ENCODE results near the gene ZNF362.

ZNF362 gene

DNA sequence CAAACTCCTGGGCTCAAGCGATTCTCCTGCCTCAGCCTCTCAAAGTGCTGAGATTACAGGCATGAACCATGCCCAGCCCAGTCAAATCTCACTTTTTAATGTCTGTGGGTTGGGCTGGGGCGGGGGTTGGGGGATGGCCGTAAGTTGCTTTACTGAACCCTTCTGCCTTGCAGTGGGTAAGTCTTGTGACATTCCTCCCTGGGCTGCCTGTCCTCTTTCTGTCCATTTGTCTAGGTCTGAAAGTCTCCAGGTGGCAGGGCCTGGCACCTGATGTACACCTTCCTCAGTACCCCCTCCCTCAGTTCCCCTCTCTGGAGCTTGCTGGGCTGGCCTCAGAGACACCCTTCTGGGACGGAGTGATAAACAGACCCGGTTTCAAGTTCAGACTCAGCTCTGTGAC, 13.3 kb downstream of the ZNF362 start:
- no peak overlapping the region for H3K9ac ChIP-seq (ENCODE audit: low read depth, low read length)
- H3K4me1 ChIP-seq (ENCODE audit: insufficient read depth, low read length), result no peaks in the 10 kb centered on the region
- H3K79me2 ChIP-seq (ENCODE audit: insufficient read depth, low read length), result peaks cover 86% of the 10 kb centered on the region
- H3K27ac ChIP-seq (ENCODE audit: low read length), result no peak overlapping the region
- ATAC-seq (ENCODE audit: insufficient read depth, low read depth) (no peak), DNase-seq (no peak)
- no peaks in the 10 kb centered on the region for H3K9me3 ChIP-seq (ENCODE audit: insufficient read depth, low read length, severe bottlenecking)
- no peaks in the 10 kb centered on the region for H3K27me3 ChIP-seq (ENCODE audit: insufficient read depth, low read length, poor library complexity)
- H3K36me3 ChIP-seq (ENCODE audit: insufficient read depth, low read length), result peaks cover 62% of the 10 kb centered on the region
- no peak for TF ChIP-seq EZH2 (IDR thresholded peaks at IDR 0.05; ENCODE audit: borderline replicate concordance, low read depth, low read length, severe bottlenecking)
- TF ChIP-seq, protein P1, sequence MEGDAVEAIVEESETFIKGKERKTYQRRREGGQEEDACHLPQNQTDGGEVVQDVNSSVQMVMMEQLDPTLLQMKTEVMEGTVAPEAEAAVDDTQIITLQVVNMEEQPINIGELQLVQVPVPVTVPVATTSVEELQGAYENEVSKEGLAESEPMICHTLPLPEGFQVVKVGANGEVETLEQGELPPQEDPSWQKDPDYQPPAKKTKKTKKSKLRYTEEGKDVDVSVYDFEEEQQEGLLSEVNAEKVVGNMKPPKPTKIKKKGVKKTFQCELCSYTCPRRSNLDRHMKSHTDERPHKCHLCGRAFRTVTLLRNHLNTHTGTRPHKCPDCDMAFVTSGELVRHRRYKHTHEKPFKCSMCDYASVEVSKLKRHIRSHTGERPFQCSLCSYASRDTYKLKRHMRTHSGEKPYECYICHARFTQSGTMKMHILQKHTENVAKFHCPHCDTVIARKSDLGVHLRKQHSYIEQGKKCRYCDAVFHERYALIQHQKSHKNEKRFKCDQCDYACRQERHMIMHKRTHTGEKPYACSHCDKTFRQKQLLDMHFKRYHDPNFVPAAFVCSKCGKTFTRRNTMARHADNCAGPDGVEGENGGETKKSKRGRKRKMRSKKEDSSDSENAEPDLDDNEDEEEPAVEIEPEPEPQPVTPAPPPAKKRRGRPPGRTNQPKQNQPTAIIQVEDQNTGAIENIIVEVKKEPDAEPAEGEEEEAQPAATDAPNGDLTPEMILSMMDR (IDR thresholded peaks at IDR 0.05; ENCODE audit: borderline replicate concordance, extremely low read depth, low read length, poor library complexity, severe bottlenecking), result no peak
- H4K20me1 ChIP-seq (ENCODE audit: insufficient read depth, low read length), result peaks cover 75% of the 10 kb centered on the region
- no peak overlapping the region for H3K4me3 ChIP-seq (ENCODE audit: low read depth in 1 of 2, low read length in 2 of 2)
- no peak overlapping the region for H2AFZ ChIP-seq (ENCODE audit: low read depth, low read length)
- H3K4me2 ChIP-seq (ENCODE audit: insufficient read depth, low read length), result no peak overlapping the region

DNA sequence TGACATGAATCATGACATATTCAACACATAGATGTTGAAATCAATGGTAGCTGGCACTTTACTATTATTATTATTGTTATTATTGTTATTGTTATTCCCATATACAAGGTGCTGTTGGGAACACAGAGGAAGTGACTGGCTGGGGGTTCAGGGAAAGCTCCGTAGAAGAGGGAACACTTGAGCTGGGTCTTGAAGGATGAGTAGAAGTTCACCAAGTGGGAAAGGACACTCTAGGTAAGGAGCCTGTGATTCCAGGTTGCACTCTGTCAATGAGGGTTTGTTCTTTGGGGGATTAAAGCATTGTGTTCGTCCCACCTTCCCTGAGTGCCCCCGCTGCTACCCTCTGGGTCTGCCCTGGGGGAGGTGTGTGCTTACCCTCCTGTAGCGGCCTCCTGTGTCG, 14.1 kb downstream of the ZNF362 start:
- H3K27me3 ChIP-seq (ENCODE audit: insufficient read depth, low read length, poor library complexity), result no peaks in the 10 kb centered on the region
- ATAC-seq (ENCODE audit: insufficient read depth, low read depth), result no peak

DNA sequence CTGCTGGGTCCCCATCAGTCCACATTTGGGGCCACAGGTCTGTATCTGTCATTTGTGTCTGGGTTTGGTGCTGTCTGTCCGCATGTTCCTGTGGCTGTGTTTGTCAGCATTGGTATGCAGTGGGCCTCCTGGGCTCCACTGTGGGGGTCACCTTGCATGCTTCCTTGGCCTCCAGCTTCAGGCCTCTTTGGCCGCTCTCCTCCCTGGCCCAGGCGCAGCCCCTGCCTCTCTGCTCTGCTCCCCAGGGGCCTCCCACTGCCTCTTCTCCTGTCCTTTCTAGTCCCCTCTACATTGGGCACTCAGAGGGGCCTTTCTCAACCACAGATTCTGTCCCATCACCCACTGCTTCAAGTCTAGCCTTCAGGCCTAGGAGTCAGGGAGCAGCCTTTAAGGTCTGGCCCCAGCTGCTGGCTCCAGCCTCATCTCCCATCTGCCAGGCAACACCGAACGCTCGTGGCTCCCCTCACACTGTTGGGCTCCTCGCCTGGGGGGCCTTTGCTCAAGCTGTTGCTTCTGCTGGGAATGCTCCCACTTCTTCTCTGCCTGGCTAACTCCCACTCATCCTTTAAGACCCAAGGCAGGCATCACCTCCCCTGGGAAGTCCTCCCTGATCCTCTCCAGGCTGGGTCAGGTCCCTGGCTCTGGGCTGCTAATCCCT, 14.6 kb downstream of the ZNF362 start:
- Histone ChIP-seq H3K36me3 (ENCODE audit: insufficient read depth, low read length) (peaks cover 70% of the 10 kb centered on the region), H3K27me3 (ENCODE audit: insufficient read depth, low read length, poor library complexity) (no peaks in the 10 kb centered on the region), H2AFZ (ENCODE audit: low read depth, low read length) (no peak overlapping the region), H3K27ac (ENCODE audit: low read length) (no peak overlapping the region), H3K9ac (ENCODE audit: low read depth, low read length) (no peak overlapping the region), H3K9me3 (ENCODE audit: insufficient read depth, low read length, severe bottlenecking) (no peaks in the 10 kb centered on the region), H3K79me2 (ENCODE audit: insufficient read depth, low read length) (peaks cover 78% of the 10 kb centered on the region), H3K4me3 (ENCODE audit: low read depth in 1 of 2, low read length in 2 of 2) (no peak overlapping the region), H3K4me2 (ENCODE audit: insufficient read depth, low read length) (no peak overlapping the region), H3K4me1 (ENCODE audit: insufficient read depth, low read length) (no peaks in the 10 kb centered on the region), H4K20me1 (ENCODE audit: insufficient read depth, low read length) (peaks cover 69% of the 10 kb centered on the region)
- no peak for TF ChIP-seq EZH2 (IDR thresholded peaks at IDR 0.05; ENCODE audit: borderline replicate concordance, low read depth, low read length, severe bottlenecking)
- TF ChIP-seq, protein P1 (IDR thresholded peaks at IDR 0.05; ENCODE audit: borderline replicate concordance, extremely low read depth, low read length, poor library complexity, severe bottlenecking), result no peak
- ATAC-seq (ENCODE audit: insufficient read depth, low read depth) (no peak), DNase-seq (no peak)

More for the DNA sequence above, 14.1 kb downstream of the ZNF362 start:
- peaks cover 67% of the 10 kb centered on the region for H3K36me3 ChIP-seq (ENCODE audit: insufficient read depth, low read length)
- DNase-seq, result no peak
- no peak overlapping the region for H3K4me2 ChIP-seq (ENCODE audit: insufficient read depth, low read length)
- H3K9me3 ChIP-seq (ENCODE audit: insufficient read depth, low read length, severe bottlenecking), result no peaks in the 10 kb centered on the region
- H2AFZ ChIP-seq (ENCODE audit: low read depth, low read length), result no peak overlapping the region
- H3K4me1 ChIP-seq (ENCODE audit: insufficient read depth, low read length), result no peaks in the 10 kb centered on the region
- TF ChIP-seq EZH2 (IDR thresholded peaks at IDR 0.05; ENCODE audit: borderline replicate concordance, low read depth, low read length, severe bottlenecking), result no peak
- H3K27ac ChIP-seq (ENCODE audit: low read length), result no peak overlapping the region
- no peak overlapping the region for H3K9ac ChIP-seq (ENCODE audit: low read depth, low read length)
- H3K79me2 ChIP-seq (ENCODE audit: insufficient read depth, low read length), result peaks cover 81% of the 10 kb centered on the region
- H4K20me1 ChIP-seq (ENCODE audit: insufficient read depth, low read length), result peaks cover 75% of the 10 kb centered on the region
- no peak overlapping the region for H3K4me3 ChIP-seq (ENCODE audit: low read depth in 1 of 2, low read length in 2 of 2)

DNA sequence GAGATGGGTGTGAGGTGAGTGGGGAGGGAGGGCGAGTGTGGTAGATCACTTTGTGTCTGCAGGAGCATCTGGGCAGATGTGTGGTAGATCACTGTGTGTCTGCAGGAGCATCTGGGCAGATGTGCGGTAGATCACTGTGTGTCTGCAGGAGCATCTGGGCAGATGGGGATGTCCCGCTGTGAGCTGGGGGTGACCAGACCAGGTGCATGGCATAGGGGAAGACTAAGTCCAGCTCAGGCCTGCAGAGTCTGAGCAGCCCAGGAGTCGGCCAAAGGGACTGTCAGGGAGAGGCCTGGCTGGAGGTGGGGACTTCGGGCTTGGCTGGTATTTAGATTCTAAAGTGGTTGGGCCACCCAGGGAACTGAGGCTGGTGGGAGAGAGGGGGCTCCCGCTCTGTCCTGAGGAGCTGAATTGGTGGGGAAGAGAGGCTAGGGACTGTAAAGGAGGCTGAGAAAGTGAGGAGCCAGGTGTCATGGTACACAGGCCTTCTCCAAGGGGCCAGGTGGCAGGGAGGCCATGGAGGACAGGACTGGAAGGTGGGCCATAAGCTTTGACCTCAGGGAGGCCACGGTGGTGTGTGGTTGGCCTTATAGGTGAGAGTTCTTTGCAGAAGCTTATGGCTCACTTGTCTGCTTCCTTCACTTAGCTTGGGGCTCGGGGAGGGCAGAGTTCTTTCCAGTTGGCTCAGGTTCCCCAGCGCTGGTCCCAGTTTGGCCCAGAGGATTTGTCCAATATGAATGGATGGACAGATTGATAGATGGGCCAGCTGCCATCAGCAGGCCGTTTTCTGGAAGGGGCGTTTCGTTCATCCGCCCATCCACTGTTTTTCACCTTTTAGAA, 15.6 kb downstream of the ZNF362 start:
- H3K4me2 ChIP-seq (ENCODE audit: insufficient read depth, low read length), result no peak overlapping the region
- H3K79me2 ChIP-seq (ENCODE audit: insufficient read depth, low read length), result peaks cover 69% of the 10 kb centered on the region
- no peaks in the 10 kb centered on the region for H3K9me3 ChIP-seq (ENCODE audit: insufficient read depth, low read length, severe bottlenecking)
- H3K4me3 ChIP-seq (ENCODE audit: low read depth in 1 of 2, low read length in 2 of 2), result no peak overlapping the region
- TF ChIP-seq, protein P1 (IDR thresholded peaks at IDR 0.05; ENCODE audit: borderline replicate concordance, extremely low read depth, low read length, poor library complexity, severe bottlenecking), result no peak
- TF ChIP-seq EZH2 (IDR thresholded peaks at IDR 0.05; ENCODE audit: borderline replicate concordance, low read depth, low read length, severe bottlenecking), result no peak
- DNase-seq, result no peak
- H3K36me3 ChIP-seq (ENCODE audit: insufficient read depth, low read length), result peaks cover 74% of the 10 kb centered on the region
- H3K27ac ChIP-seq (ENCODE audit: low read length), result no peak overlapping the region
- H4K20me1 ChIP-seq (ENCODE audit: insufficient read depth, low read length), result peaks cover 60% of the 10 kb centered on the region
- no peaks in the 10 kb centered on the region for H3K4me1 ChIP-seq (ENCODE audit: insufficient read depth, low read length)
- no peak for ATAC-seq (ENCODE audit: insufficient read depth, low read depth)
- no peaks in the 10 kb centered on the region for H3K27me3 ChIP-seq (ENCODE audit: insufficient read depth, low read length, poor library complexity)
- no peak overlapping the region for H2AFZ ChIP-seq (ENCODE audit: low read depth, low read length)
- H3K9ac ChIP-seq (ENCODE audit: low read depth, low read length), result no peak overlapping the region

All from DND-41 (cell line).